22Rv1 (cell line): ENCODE measurements around the gene GMPR2.

ENCODE experiments used
- ZFX ChIP-seq: fragments of 450-650 bp; IDR thresholded peaks from 2 replicates; pipeline ENCODE4 v1.6.1; 2017; ENCODE audit warnings: antibody characterized with exemption, borderline replicate concordance
- TF ChIP-seq, protein P1 (sequence below): fragments of 450-650 bp; IDR thresholded peaks from 2 replicates; pipeline ENCODE4 v1.5.1; 2017; ENCODE audit warnings: mild to moderate bottlenecking

DNA sequence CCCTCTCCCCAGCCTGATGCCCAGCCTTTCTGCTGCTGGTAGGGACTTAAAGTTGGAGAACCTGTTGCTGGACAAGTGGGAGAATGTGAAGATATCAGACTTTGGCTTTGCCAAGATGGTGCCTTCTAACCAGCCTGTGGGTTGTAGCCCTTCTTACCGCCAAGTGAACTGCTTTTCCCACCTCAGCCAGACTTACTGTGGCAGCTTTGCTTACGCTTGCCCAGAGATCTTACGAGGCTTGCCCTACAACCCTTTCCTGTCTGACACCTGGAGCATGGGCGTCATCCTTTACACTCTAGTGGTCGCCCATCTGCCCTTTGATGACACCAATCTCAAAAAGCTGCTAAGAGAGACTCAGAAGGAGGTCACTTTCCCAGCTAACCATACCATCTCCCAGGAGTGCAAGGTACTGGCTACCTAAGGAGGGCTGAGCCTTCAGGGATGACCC lies 25.6 kb upstream of the GMPR2 start:
- TF ChIP-seq, protein P1, sequence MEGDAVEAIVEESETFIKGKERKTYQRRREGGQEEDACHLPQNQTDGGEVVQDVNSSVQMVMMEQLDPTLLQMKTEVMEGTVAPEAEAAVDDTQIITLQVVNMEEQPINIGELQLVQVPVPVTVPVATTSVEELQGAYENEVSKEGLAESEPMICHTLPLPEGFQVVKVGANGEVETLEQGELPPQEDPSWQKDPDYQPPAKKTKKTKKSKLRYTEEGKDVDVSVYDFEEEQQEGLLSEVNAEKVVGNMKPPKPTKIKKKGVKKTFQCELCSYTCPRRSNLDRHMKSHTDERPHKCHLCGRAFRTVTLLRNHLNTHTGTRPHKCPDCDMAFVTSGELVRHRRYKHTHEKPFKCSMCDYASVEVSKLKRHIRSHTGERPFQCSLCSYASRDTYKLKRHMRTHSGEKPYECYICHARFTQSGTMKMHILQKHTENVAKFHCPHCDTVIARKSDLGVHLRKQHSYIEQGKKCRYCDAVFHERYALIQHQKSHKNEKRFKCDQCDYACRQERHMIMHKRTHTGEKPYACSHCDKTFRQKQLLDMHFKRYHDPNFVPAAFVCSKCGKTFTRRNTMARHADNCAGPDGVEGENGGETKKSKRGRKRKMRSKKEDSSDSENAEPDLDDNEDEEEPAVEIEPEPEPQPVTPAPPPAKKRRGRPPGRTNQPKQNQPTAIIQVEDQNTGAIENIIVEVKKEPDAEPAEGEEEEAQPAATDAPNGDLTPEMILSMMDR = no peak
- TF ChIP-seq ZFX = no peak
